ENCODE measurements around the gene LRRC25.

DNA sequence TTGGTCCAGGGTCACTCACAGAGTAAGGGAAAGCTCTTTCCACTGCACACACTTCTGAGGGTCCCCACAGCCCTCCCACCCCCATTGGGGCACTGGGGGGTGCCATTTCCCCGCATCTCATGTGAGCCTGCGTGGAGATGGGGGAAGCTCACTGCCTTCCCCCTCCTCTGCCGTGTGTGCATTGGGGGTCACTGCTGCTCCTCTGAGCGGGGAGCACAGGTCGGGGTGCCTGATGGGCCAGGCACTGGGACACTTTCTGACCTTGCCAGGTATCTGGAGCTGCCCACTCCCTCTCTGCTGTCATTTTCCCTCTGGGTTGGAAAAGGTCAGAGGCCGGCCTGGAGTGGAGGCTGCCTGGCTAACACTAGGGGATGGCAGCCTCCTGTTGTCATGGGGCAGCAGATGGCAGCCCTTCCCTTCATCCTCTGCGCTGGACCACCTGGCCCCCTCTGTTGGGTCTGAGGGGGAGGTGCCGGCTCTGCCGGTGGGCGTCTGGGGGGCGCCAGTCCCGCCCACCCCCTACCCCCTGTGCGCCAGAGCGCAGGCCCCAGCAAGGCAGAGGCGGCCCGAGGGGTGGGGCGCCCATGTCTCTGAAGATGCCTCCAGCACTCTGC lies 30.9 kb upstream of the LRRC25 start:
- TF ChIP-seq POLR2A (IDR thresholded peaks at IDR 0.05; ENCODE audit: low read depth, low read length) (no peak), CTCF (IDR thresholded peaks at IDR 0.05; ENCODE audit: extremely low read depth in 1 of 2, insufficient read depth in 1 of 2, low read depth in 1 of 2, low read length in 2 of 2) (no peak), POLR2AphosphoS5 (IDR thresholded peaks at IDR 0.05; ENCODE audit: insufficient read depth, low read depth, low read length) (no peak), JUN (IDR thresholded peaks at IDR 0.05; ENCODE audit: borderline replicate concordance, insufficient read depth, insufficient read length, low read depth) (no peak)

All from endothelial cell of umbilical vein (primary cell).